ENCODE results near the gene CARTPT. TPM values are rescaled to one million over a fixed set of nuclear protein-coding genes. Genes with fewer than 3 reads are reported as not detected.

CARTPT gene
- total RNA-seq, 1 experiment from 2014 or later, result not detected

- ATAC-seq (no peak), DNase-seq (ENCODE audit: low spot score) (no peak)
- peaks cover 13% of the 10 kb centered on the region; the same call in 1 of the 2 replicates for H3K27me3 Mint-ChIP-seq (ENCODE audit: low read depth)
- TF ChIP-seq MAX (CRISPR knock-in tag; IDR thresholded peaks at IDR 0.05), result no peak
- no peak for TF ChIP-seq USF2 (CRISPR knock-in tag; IDR thresholded peaks at IDR 0.05)
- CTCF ChIA-PET, result no interaction called here
- POLR2A ChIA-PET, result no interaction called here
- no peaks in the 10 kb centered on the region for H3K4me1 Mint-ChIP-seq
- H3K4me3 Mint-ChIP-seq, result no peak overlapping the region
- H3K36me3 Mint-ChIP-seq, result no peaks in the 10 kb centered on the region
- H3K27ac Mint-ChIP-seq, result no peak overlapping the region
- H3K9me3 Mint-ChIP-seq, result no peaks in the 10 kb centered on the region
Measured at GRCh38 chr5:71732011-71732410, 12.9 kb downstream of the CARTPT start.

- no peaks in the 10 kb centered on the region for H3K9me3 Mint-ChIP-seq
- H3K4me1 Mint-ChIP-seq, result no peaks in the 10 kb centered on the region
- POLR2A ChIA-PET, result no interaction called here
- ATAC-seq (no peak), DNase-seq (ENCODE audit: low spot score) (no peak)
- H3K27me3 Mint-ChIP-seq (ENCODE audit: low read depth), result peaks cover 13% of the 10 kb centered on the region; the same call in 1 of the 2 replicates
- no peak overlapping the region for H3K27ac Mint-ChIP-seq
- TF ChIP-seq HMGA2 (CRISPR knock-in tag; IDR thresholded peaks at IDR 0.05) (no peak), RELA (CRISPR knock-in tag; IDR thresholded peaks at IDR 0.05; ENCODE audit: borderline replicate concordance) (no peak), ZNF425 (CRISPR knock-in tag; conservative IDR thresholded peaks at IDR 0.05) (no peak), GABPB1 (CRISPR knock-in tag; IDR thresholded peaks at IDR 0.05) (no peak), EMX1 (CRISPR knock-in tag; IDR thresholded peaks at IDR 0.05) (no peak), FOXJ3 (CRISPR knock-in tag; IDR thresholded peaks at IDR 0.05; ENCODE audit: borderline replicate concordance) (no peak), JUN (CRISPR knock-in tag; IDR thresholded peaks at IDR 0.05) (no peak)
- no peak overlapping the region for H3K4me3 Mint-ChIP-seq
- CTCF ChIA-PET, result no interaction called here
- no peaks in the 10 kb centered on the region for H3K36me3 Mint-ChIP-seq
Measured at GRCh38 chr5:71734141-71734540, 15.1 kb downstream of the CARTPT start.

GRCh38 chr5:71737931-71738539 is 19.0 kb downstream of the CARTPT start:
- CTCF ChIA-PET, result no interaction called here
- Mint-ChIP-seq H3K4me1 (no peaks in the 10 kb centered on the region), H3K27me3 (ENCODE audit: low read depth) (0 out of 2 replicates have a peak, but pooled peaks cover 6% of the 10 kb centered on the region), H3K36me3 (no peaks in the 10 kb centered on the region), H3K9me3 (peaks cover 14% of the 10 kb centered on the region), H3K4me3 (no peak overlapping the region), H3K27ac (no peak overlapping the region)
- no peak for DNase-seq (ENCODE audit: low spot score)
- no peak for ATAC-seq
- POLR2A ChIA-PET, result no interaction called here
- TF ChIP-seq CREM (CRISPR knock-in tag; IDR thresholded peaks at IDR 0.05) (no peak), NFE2L1 (CRISPR knock-in tag; IDR thresholded peaks at IDR 0.05) (no peak), ZNF232 (CRISPR knock-in tag; IDR thresholded peaks at IDR 0.05) (no peak), GTF2I (CRISPR knock-in tag; conservative IDR thresholded peaks at IDR 0.05) (no peak), PRRX2 (CRISPR knock-in tag; IDR thresholded peaks at IDR 0.05) (no peak), ZNF416 (CRISPR knock-in tag; IDR thresholded peaks at IDR 0.05) (no peak), SOX15 (CRISPR knock-in tag; IDR thresholded peaks at IDR 0.05) (no peak), HMGA2 (CRISPR knock-in tag; IDR thresholded peaks at IDR 0.05) (no peak), ZBTB21 (CRISPR knock-in tag; IDR thresholded peaks at IDR 0.05; ENCODE audit: borderline replicate concordance) (no peak), ESRRA (CRISPR knock-in tag; IDR thresholded peaks at IDR 0.05; ENCODE audit: borderline replicate concordance) (no peak), ZNF671 (CRISPR knock-in tag; IDR thresholded peaks at IDR 0.05) (no peak), CTCF (IDR thresholded peaks at IDR 0.05) (no peak), ERG (CRISPR knock-in tag; IDR thresholded peaks at IDR 0.05) (no peak), TCF7 (CRISPR knock-in tag; IDR thresholded peaks at IDR 0.05; ENCODE audit: low read depth) (no peak), TEAD4 (CRISPR knock-in tag; IDR thresholded peaks at IDR 0.05) (no peak)

All from WTC11 (cell line).